LoVo (cell line): Measurements from ENCODE around the gene FLT4.

Experiments used
- DNase-seq: peaks from one replicate; pipeline ENCODE4 v3.0.0-alpha.2; 2016; ENCODE audit warnings: low spot score

FLT4 gene

GRCh38 chr5:180592176-180592575 lies 57.2 kb downstream of the FLT4 start:
- no peak for DNase-seq

GRCh38 chr5:180591311-180591887 lies 58.0 kb downstream of the FLT4 start, which contains the start of gene SCGB3A1:
SCGB3A1 (minus strand) TSS chr5:180591499; CDS start chr5:180591462, 37 bp downstream.
- no peak for DNase-seq

GRCh38 chr5:180590543-180591310 lies 58.7 kb downstream of the FLT4 start:
- no peak for DNase-seq

- no peak for DNase-seq
Measured at GRCh38 chr5:180589771-180590542, 59.4 kb downstream of the FLT4 start.

GRCh38 chr5:180586870-180587269 lies 62.5 kb downstream of the FLT4 start:
- no peak for DNase-seq

GRCh38 chr5:180586204-180586603 lies 63.2 kb downstream of the FLT4 start:
- no peak for DNase-seq

GRCh38 chr5:180583738-180584137 lies 65.7 kb downstream of the FLT4 start:
- DNase-seq = no peak

- no peak for DNase-seq
Measured at GRCh38 chr5:180580681-180581080, 68.7 kb downstream of the FLT4 start.

GRCh38 chr5:180575571-180575970 lies 73.8 kb downstream of the FLT4 start:
- DNase-seq = no peak

- no peak for DNase-seq
Measured at GRCh38 chr5:180568914-180569313, 80.5 kb downstream of the FLT4 start.

- DNase-seq = no peak
Measured at GRCh38 chr5:180563994-180564393, 85.4 kb downstream of the FLT4 start.

GRCh38 chr5:180558232-180558631 lies 91.2 kb downstream of the FLT4 start:
- DNase-seq = no peak

GRCh38 chr5:180557217-180557809 lies 92.1 kb downstream of the FLT4 start:
- DNase-seq = no peak

GRCh38 chr5:180555168-180555921 lies 94.1 kb downstream of the FLT4 start:
- no peak for DNase-seq

GRCh38 chr5:180553530-180553929 lies 95.9 kb downstream of the FLT4 start:
- no peak for DNase-seq
